Psoas muscle (tissue), 8 donors: ENCODE data around the gene KCNN4. TPM values are rescaled to one million over a fixed set of nuclear protein-coding genes. Genes with fewer than 3 reads are reported as not detected.

Experiments
- ATAC-seq, 4 donors: fragments of 200-7000 bp; cut with Tn5 transposase; one replicate each; pipeline ENCODE4 v1.9.1; 2020; ENCODE audit warnings: moderate library complexity in 3 of 4, mild to moderate bottlenecking in 2 of 4
- DNase-seq, 2 donors: peaks; one replicate each; pipeline ENCODE4 v3.0.0-alpha.2; 2020
- H3K27ac ChIP-seq: fragments of 200-600 bp; one replicate; pipeline ENCODE4 v1.8.0; 2022
- H3K27me3 ChIP-seq, 3 donors: fragments of 200-600 bp in 1 of 3; one replicate each; pipeline versions ENCODE4 v1.6.1 to v1.8.0; 2013 to 2022; ENCODE audit warnings: low read length in 2 of 3, mild to moderate bottlenecking in 2 of 3, moderate library complexity in 1 of 3; ENCODE audit not compliant: insufficient read depth in 3 of 3
- H3K36me3 ChIP-seq, 2 donors: fragments of 200-600 bp in 1 of 2; one replicate each; pipeline versions ENCODE4 v1.6.1 to v1.8.0; 2013 to 2022; ENCODE audit warnings: low read depth in 1 of 2, mild to moderate bottlenecking in 1 of 2, moderate library complexity in 1 of 2; ENCODE audit not compliant: insufficient read depth in 1 of 2
- H3K4me1 ChIP-seq: fragments of 200-600 bp; one replicate; pipeline ENCODE4 v1.8.0; 2022
- H3K4me3 ChIP-seq: fragments of 200-600 bp; one replicate; pipeline ENCODE4 v1.8.0; 2022; ENCODE audit warnings: mild to moderate bottlenecking
- H3K9me3 ChIP-seq: fragments of 200-600 bp; one replicate; pipeline ENCODE4 v1.8.0; 2022
- CTCF ChIP-seq: fragments of 200-600 bp; IDR thresholded peaks from one replicate; pipeline ENCODE4 v1.8.0; 2022; ENCODE audit warnings: antibody characterized with exemption
- WGBS, 3 donors: extraction: QIAGEN DNeasy Blood & Tissue Kit; methylation state at CpG; one replicate each; pipeline versions ENCODE4 v1.1.6 to v1.1.7; 2013; 5-methylcytosine and 5-hydroxymethylcytosine counted together
- intact Hi-C, 2 donors: fragments of 100-400 bp; cut with DNase I; formaldehyde crosslinking; loops; one replicate each; pipeline versions ENCODE4 v1.11.0 to v1.14.2; 2022
- polyA plus RNA-seq, 3 donors: library from polyadenylated mRNA; stranded (reverse); fragments of 200-250 nt; gene quantifications; one replicate each; pipeline ENCODE4 v1.2.3, GENCODE V29; 2013
- total RNA-seq, 4 donors: library from RNA; stranded (reverse); fragmentation: NEBNext Ultra II Directional in 2 of 4; extraction: Animal tissue kit (Norgen Biotek cat#: 25700) in 2 of 4; gene quantifications; one replicate each; pipeline versions ENCODE4 v1.2.1 to v1.2.4, GENCODE V29; 2021 to 2023
- donor health status: healthy with polysubstance abuse.
- donor health status: DM: no; HTN: no; CAD: no; lungs with moderate emphysema.
- donor health status: Bipolar disorder and iron deficiency.
- donor health status: healthy.
- donor health status: DM: yes; HTN: yes; CAD: no.
- donor health status: DM: no; HTN: no; CAD: no.
- donor health status: DM: no; HTN: no; CAD: no.
- donor health status: DM: yes; HTN: yes; CAD: no.

Gene KCNN4
- total and polyA plus RNA-seq, 7 donors, result 0.09 to 0.89 (median 0.30) TPM

DNA sequence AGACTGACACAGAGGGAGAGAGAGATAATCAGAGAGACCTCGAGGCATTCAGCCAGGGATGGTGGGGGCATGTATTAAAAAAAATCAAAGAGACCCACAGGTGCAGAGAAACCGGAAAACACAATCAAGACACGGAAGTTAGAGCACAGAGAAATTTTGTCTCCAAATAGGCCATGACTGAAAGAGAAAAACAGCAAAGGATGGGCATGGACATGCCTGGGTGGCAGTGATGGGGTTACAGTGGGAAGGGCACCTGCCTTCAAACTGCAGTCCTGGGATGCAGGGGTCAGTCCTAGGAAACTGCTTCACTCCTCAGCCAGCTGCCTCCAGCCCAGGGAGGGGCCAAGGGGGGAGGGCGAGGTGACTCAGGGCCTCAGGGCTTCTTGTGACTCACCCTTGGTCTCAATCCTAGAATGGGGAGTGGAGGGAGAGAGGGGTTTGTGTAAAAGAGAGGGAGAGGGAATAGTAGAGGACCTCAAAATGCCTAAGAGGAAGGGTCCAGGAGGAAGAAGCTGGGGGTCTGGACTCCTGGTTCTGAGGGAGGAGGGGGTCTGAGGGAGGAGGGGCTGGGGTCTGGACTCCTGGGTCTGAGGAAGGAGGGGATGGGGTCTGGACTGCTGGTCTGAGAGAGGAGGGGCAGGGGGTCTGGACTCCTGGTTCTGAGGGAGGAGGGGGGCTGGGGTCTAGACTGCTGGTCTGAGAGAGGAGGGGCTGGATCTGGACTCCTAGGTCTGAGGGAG lies 3.6 kb upstream of the KCNN4 start:
- DNase-seq, result peak in 1 of 2 donors; percentile 65
- 20 to 35% (median 30%) methylated on average over 4 of the region's 4 CpGs for WGBS, 3 donors
- TF ChIP-seq CTCF, result no peak
- peak; percentile 34 to 51 (median 46) for ATAC-seq
- H3K27ac ChIP-seq, result no peak overlapping the region
- no peaks in the 10 kb centered on the region for H3K36me3 ChIP-seq
- no peak overlapping the region for H3K4me3 ChIP-seq
- peaks cover 0 to 23% (median 0%) of the 10 kb centered on the region in 3 donors for H3K27me3 ChIP-seq
- intact Hi-C loops, result loop anchor here in 1 of 2 donors (5.0 kb wide), 1 partner anchor 37 kb away; no protein-coding TSS in a partner anchor
- H3K4me1 ChIP-seq, result no peaks in the 10 kb centered on the region
- no peaks in the 10 kb centered on the region for H3K9me3 ChIP-seq

- Histone ChIP-seq H3K36me3 (no peaks in the 10 kb centered on the region), H3K27ac (no peak overlapping the region), H3K4me1 (no peaks in the 10 kb centered on the region), H3K4me3 (no peak overlapping the region), H3K9me3 (no peaks in the 10 kb centered on the region), H3K27me3 (peaks cover 0 to 23% (median 0%) of the 10 kb centered on the region in 3 donors)
- no peak for DNase-seq
- 80 to 88% (median 81%) methylated on average over 8 of the region's 8 CpGs for WGBS, 3 donors
- intact Hi-C loops, result loop anchor here in 1 of 2 donors (5.0 kb wide), 1 partner anchor 36 kb away; no protein-coding TSS in a partner anchor
- no peak for ATAC-seq
- TF ChIP-seq CTCF, result no peak
Measured at GRCh38 chr19:43783636-43784035, 2.9 kb upstream of the KCNN4 start.

DNA sequence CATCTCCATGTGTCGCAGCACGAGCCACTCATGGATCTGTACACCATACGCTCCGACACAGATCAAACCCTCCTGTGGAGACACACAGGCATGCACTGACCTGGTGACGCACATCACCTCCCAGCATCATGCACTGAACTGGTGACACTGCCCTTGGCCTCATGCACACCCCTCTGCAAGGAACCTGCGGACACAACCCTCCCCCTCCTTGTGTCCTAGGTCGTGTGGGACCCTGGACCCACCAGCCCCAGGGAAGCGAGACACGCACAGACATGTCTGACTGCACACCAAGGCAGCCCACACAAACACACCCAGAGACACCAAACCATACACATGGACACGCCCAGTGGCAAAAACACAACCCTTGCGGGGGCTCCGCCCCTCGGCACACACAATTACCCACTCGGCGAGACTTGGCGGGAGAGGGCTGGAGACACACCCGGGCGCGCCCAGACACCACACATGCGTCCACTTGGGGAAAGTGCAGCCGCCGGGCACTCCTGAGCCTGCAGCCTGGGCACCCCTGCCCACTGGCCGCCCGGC lies 2.0 kb upstream of the KCNN4 start:
- Histone ChIP-seq H3K27me3 (peaks cover 0 to 23% (median 0%) of the 10 kb centered on the region in 3 donors), H3K9me3 (no peaks in the 10 kb centered on the region), H3K4me3 (no peak overlapping the region), H3K4me1 (no peaks in the 10 kb centered on the region), H3K36me3 (no peaks in the 10 kb centered on the region), H3K27ac (no peak overlapping the region)
- ATAC-seq, result no peak
- no peak for TF ChIP-seq CTCF
- DNase-seq, result no peak
- WGBS, 3 donors, result 73 to 79% (median 77%) methylated on average over 24 of the region's 24 CpGs
- intact Hi-C loops, result loop anchor here in 1 of 2 donors (5.0 kb wide), 1 partner anchor 35 kb away; no protein-coding TSS in a partner anchor

DNA sequence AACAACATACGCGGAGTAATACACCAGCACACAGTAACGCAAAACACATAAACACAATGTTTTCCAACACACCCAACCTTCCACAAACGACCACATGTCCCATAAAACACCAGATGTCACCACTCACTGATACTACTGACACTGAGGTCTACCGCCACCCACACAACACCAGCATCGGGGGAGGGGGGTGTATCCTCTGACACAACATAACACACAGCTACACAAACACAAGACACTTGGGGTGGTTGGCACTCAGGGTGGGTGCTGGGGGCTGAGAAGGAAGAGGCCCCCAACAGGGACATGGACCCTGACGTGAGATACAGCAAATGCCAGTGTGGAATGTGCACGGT lies 1.5 kb upstream of the KCNN4 start:
- ATAC-seq (no peak), DNase-seq (no peak)
- intact Hi-C loops, result loop anchor here in 1 of 2 donors (5.0 kb wide), 1 partner anchor 35 kb away; no protein-coding TSS in a partner anchor
- Histone ChIP-seq H3K4me3 (no peak overlapping the region), H3K27me3 (peaks cover 0 to 23% (median 0%) of the 10 kb centered on the region in 3 donors), H3K36me3 (no peaks in the 10 kb centered on the region), H3K4me1 (no peaks in the 10 kb centered on the region), H3K9me3 (no peaks in the 10 kb centered on the region), H3K27ac (no peak overlapping the region)
- TF ChIP-seq CTCF, result no peak
- 57 to 63% (median 60%) methylated on average over 8 of the region's 8 CpGs for WGBS, 3 donors
